GM12878 (cell line): ENCODE data around the gene SAFB. TPM values are rescaled to one million over a fixed set of nuclear protein-coding genes. Genes with fewer than 3 reads are reported as not detected.

ENCODE experiments used
- ATAC-seq: fragments of 200-7000 bp; cut with Tn5 transposase; 3 replicates; pipeline ENCODE4 v1.9.1; 2020; ENCODE audit warnings: mild to moderate bottlenecking, moderate library complexity
- BruUV-seq: library from RNA; stranded (reverse); fragments of 400-500 nt; replicated peaks from 2 replicates; lab custom pipeline; 2021; lab: Mats Ljungman, UMichigan
- CTCF ChIA-PET: fragments of 300-600 bp; sonication (Branson Sonifier 250); formaldehyde crosslinking; extraction: SDS; loops from one replicate; lab custom pipeline; 2021; ENCODE audit warnings: inconsistent platforms; lab: Yijun Ruan, JAX
- POLR2A ChIA-PET: fragments of 350-600 bp; formaldehyde crosslinking; extraction: SDS; loops from one replicate; lab custom pipeline; 2021; ENCODE audit warnings: inconsistent platforms; lab: Charles Lee
- RAD21 ChIA-PET: fragments of 300-600 bp; sonication (Branson Sonifier 250); formaldehyde crosslinking; loops from one replicate; lab custom pipeline; 2023; ENCODE audit warnings: antibody characterized with exemption; ENCODE audit not compliant: unreplicated experiment; lab: Charles Lee
- SMC1A ChIA-PET: fragments of 300-600 bp; sonication (Branson Sonifier 250); formaldehyde crosslinking; loops from one replicate; lab custom pipeline; 2023; ENCODE audit not compliant: unreplicated experiment, uncharacterized antibody; lab: Charles Lee
- DNase-seq: peaks from one replicate; pipeline ENCODE4 v3.0.0-alpha.2; 2011; ENCODE audit warnings: low read depth, low spot score
- FAIRE-seq: peaks from 3 replicates; lab custom pipeline; 2011; peaks lifted over from hg19 to GRCh38; lab: Jason Lieb, UNC
- H2AFZ ChIP-seq: 2 replicates; pipeline ENCODE4 v1.6.0; 2011; ENCODE audit warnings: low read depth, low read length, control low read depth; ENCODE audit not compliant: control insufficient read depth
- H3K27ac ChIP-seq: 2 replicates; pipeline ENCODE4 v1.5.1; 2011; ENCODE audit warnings: control low read depth; ENCODE audit not compliant: control insufficient read depth, insufficient read depth
- H3K27me3 ChIP-seq, 2 experiments: replicated peaks in 1 of 2; 2 replicates each; pipeline versions ENCODE4 v1.6.0 to v1.6.1; 2011; ENCODE audit warnings: low read length in 1 of 2; ENCODE audit not compliant: control insufficient read depth in 2 of 2, insufficient read depth in 2 of 2
- H3K36me3 ChIP-seq, 2 experiments: 2 replicates each; pipeline ENCODE4 v1.5.1; 2011; ENCODE audit warnings: low read length in 1 of 2; ENCODE audit not compliant: control insufficient read depth in 2 of 2, insufficient read depth in 2 of 2
- H3K4me1 ChIP-seq: 2 replicates; pipeline ENCODE4 v1.6.1; 2011; ENCODE audit warnings: mild to moderate bottlenecking, low read length, moderate library complexity, mixed read lengths; ENCODE audit not compliant: control insufficient read depth, insufficient read depth
- H3K4me2 ChIP-seq: 2 replicates; pipeline ENCODE4 v1.6.0; 2011; ENCODE audit warnings: control low read depth; ENCODE audit not compliant: control insufficient read depth, insufficient read depth
- H3K4me3 ChIP-seq: fragments of 200-600 bp; sonication (generic); 2 replicates; pipeline ENCODE4 v1.5.1; 2016
- H3K79me2 ChIP-seq: 2 replicates; pipeline ENCODE4 v1.6.0; 2011; ENCODE audit warnings: low read length; ENCODE audit not compliant: control insufficient read depth, insufficient read depth
- H3K9ac ChIP-seq: 2 replicates; pipeline ENCODE4 v1.8.0; 2011; ENCODE audit warnings: low read length, control low read depth, mixed read lengths; ENCODE audit not compliant: control insufficient read depth, insufficient read depth
- H3K9me3 ChIP-seq: replicated peaks from 3 replicates; pipeline ENCODE4 v1.5.1; 2011; ENCODE audit warnings: mild to moderate bottlenecking, low read length; ENCODE audit not compliant: control insufficient read depth, insufficient read depth
- H4K20me1 ChIP-seq: 2 replicates; pipeline ENCODE4 v1.6.0; 2011; ENCODE audit not compliant: control insufficient read depth, insufficient read depth
- CHD4 ChIP-seq: fragments of 200-600 bp; sonication (generic); IDR thresholded peaks from 2 replicates; pipeline ENCODE4 v1.6.1; 2016; ENCODE audit warnings: mild to moderate bottlenecking
- DPF2 ChIP-seq: fragments of 450-650 bp; IDR thresholded peaks from 2 replicates; pipeline ENCODE4 v1.6.1; 2017; ENCODE audit warnings: mild to moderate bottlenecking
- EZH2 ChIP-seq: IDR thresholded peaks from 2 replicates; pipeline ENCODE4 v1.6.1; 2012; ENCODE audit warnings: low read depth, mild to moderate bottlenecking, control low read depth, inconsistent platforms, low read length, borderline replicate concordance; ENCODE audit not compliant: control insufficient read depth
- GATAD2B ChIP-seq: fragments of 450-650 bp; conservative IDR thresholded peaks from 2 replicates; pipeline ENCODE4 v1.6.1; 2017; ENCODE audit warnings: low read depth, mild to moderate bottlenecking, moderate library complexity
- HDAC2 ChIP-seq: fragments of 200-600 bp; sonication (generic); IDR thresholded peaks from 2 replicates; pipeline ENCODE4 v1.6.1; 2017
- IRF4 ChIP-seq: IDR thresholded peaks from 2 replicates; pipeline ENCODE4 v1.6.1; 2011; ENCODE audit warnings: low read depth, low read length
- JUNB ChIP-seq: IDR thresholded peaks from 2 replicates; pipeline ENCODE4 v1.6.1; 2016; ENCODE audit warnings: antibody characterized with exemption, mild to moderate bottlenecking
- NFIC ChIP-seq: IDR thresholded peaks from 2 replicates; pipeline ENCODE4 v1.6.1; 2012; ENCODE audit warnings: low read depth, mild to moderate bottlenecking, inconsistent platforms, low read length, moderate library complexity
- PAX5 ChIP-seq: IDR thresholded peaks from 2 replicates; pipeline ENCODE4 v1.6.1; 2011; ENCODE audit warnings: low read depth, low read length, borderline replicate concordance
- RBBP5 ChIP-seq: fragments of 200-600 bp; sonication (generic); conservative IDR thresholded peaks from 2 replicates; pipeline ENCODE4 v1.6.1; 2016
- TBL1XR1 ChIP-seq: IDR thresholded peaks from 2 replicates; pipeline ENCODE4 v1.6.1; 2012; ENCODE audit warnings: low read depth, low read length, improper control_type of control experiment
- WGBS: methylation state at CpG from one replicate; pipeline ENCODE4 v1.1.6; 2016; ENCODE audit warnings: low lambda C conversion rate; ENCODE audit not compliant: insufficient replicate concordance, insufficient coverage; ENCODE audit errors: missing lambda C conversion rate; 5-methylcytosine and 5-hydroxymethylcytosine counted together
- in situ Hi-C: fragments of 300-500 bp; cut with MboI; formaldehyde crosslinking; loops from 9 replicates; pipeline ENCODE4 v1.14.3; 2018; ENCODE audit warnings: mixed read lengths
- intact Hi-C: fragments of 100-400 bp; cut with micrococcal nuclease; formaldehyde crosslinking; loops from one replicate; pipeline ENCODE4 v1.14.2; 2022; ENCODE audit not compliant: unreplicated experiment
- polyA plus RNA-seq, 11 experiments: library from polyadenylated mRNA; depleted of rRNA in 4 of 11; unstranded in 6 of 11; stranded (reverse) in 5 of 11; fragments of >200 nt; fragmentation: Nextera tagmentation in 4 of 11; fragmentation: Illumina TruSeq in 1 of 11; extraction: Ambion mirVana in 4 of 11; extraction: Trizol in 1 of 11; gene quantifications; 1 replicate in 1 of 11; 2 replicates in 10 of 11; pipeline versions ENCODE4 v1.2.1 to v1.2.3, GENCODE V29; 2011 to 2016; ENCODE audit warnings: inconsistent platforms in 2 of 11, missing spikeins in 2 of 11, low read depth in 1 of 11
- total RNA-seq, 4 experiments: library from RNA; depleted of rRNA in 3 of 4; stranded (reverse); fragments of >200 nt in 3 of 4; fragmentation: Illumina TruSeq in 1 of 4; extraction: Trizol in 1 of 4; gene quantifications; 2 replicates each; pipeline versions ENCODE4 v1.2.1 to v1.2.3, GENCODE V29; 2013 to 2021
- TF ChIP-seq, protein P1 (sequence below): fragments of 450-650 bp; IDR thresholded peaks from 2 replicates; pipeline ENCODE4 v1.6.1; 2017; ENCODE audit warnings: low read depth, mild to moderate bottlenecking, moderate library complexity
- TF ChIP-seq, protein P2 (sequence below): fragments of 150-350 bp; IDR thresholded peaks from 2 replicates; pipeline ENCODE4 v1.6.1; 2016; ENCODE audit warnings: low read depth, low read length

SAFB gene
- total and polyA plus RNA-seq, 10 of the 15 experiments (the other 5 are each of a cell fraction or from before 2014, with no cell fraction given), result 1.6 to 131 (median 61.2) TPM

DNA sequence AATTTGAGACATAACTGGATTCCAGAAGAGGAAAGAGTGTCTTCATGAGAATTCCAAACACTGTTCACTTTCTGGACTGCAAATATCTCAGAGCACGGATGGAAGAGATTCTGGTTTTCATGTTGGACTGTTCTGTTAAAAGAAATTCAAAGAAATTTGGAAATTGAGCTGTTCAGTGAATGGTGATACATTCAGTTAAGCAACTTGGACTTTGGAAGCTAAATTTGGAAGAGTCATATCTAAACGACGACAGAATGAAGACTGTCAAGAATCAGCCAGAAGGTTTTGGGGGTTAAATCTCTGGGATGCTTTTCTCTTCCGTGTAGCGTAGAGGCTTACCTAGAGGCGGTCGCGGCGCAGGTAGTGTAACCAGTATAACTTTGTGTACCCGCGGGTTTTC is 25.6 kb downstream of the SAFB start:
- 95% methylated on average over 9 of the region's 11 CpGs for WGBS
- H3K27me3 ChIP-seq, result no peaks in the 10 kb centered on the region
- peaks cover 5% of the 10 kb centered on the region; the same call in 1 of the 2 replicates for H4K20me1 ChIP-seq
- ATAC-seq (no peak), DNase-seq (no peak), FAIRE-seq (no peak)
- H3K9ac ChIP-seq, result no peak overlapping the region
- ChIA-PET RAD21 (no interaction called here), CTCF (no interaction called here), POLR2A (interaction anchor here (0.6 kb wide), 1 partner anchor 24 kb away, joined by 5 read pairs; no protein-coding TSS in a partner anchor), SMC1A (no interaction called here)
- H3K4me2 ChIP-seq, result no peak overlapping the region
- intact Hi-C loops, result no loop called here
- peaks cover 1% of the 10 kb centered on the region for H3K79me2 ChIP-seq
- H3K27ac ChIP-seq, result no peak overlapping the region
- TF ChIP-seq GATAD2B, result no peak
- TF ChIP-seq RBBP5, result no peak
- TF ChIP-seq, protein P1, sequence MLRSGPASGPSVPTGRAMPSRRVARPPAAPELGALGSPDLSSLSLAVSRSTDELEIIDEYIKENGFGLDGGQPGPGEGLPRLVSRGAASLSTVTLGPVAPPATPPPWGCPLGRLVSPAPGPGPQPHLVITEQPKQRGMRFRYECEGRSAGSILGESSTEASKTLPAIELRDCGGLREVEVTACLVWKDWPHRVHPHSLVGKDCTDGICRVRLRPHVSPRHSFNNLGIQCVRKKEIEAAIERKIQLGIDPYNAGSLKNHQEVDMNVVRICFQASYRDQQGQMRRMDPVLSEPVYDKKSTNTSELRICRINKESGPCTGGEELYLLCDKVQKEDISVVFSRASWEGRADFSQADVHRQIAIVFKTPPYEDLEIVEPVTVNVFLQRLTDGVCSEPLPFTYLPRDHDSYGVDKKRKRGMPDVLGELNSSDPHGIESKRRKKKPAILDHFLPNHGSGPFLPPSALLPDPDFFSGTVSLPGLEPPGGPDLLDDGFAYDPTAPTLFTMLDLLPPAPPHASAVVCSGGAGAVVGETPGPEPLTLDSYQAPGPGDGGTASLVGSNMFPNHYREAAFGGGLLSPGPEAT, result no peak
- TF ChIP-seq, protein P2, sequence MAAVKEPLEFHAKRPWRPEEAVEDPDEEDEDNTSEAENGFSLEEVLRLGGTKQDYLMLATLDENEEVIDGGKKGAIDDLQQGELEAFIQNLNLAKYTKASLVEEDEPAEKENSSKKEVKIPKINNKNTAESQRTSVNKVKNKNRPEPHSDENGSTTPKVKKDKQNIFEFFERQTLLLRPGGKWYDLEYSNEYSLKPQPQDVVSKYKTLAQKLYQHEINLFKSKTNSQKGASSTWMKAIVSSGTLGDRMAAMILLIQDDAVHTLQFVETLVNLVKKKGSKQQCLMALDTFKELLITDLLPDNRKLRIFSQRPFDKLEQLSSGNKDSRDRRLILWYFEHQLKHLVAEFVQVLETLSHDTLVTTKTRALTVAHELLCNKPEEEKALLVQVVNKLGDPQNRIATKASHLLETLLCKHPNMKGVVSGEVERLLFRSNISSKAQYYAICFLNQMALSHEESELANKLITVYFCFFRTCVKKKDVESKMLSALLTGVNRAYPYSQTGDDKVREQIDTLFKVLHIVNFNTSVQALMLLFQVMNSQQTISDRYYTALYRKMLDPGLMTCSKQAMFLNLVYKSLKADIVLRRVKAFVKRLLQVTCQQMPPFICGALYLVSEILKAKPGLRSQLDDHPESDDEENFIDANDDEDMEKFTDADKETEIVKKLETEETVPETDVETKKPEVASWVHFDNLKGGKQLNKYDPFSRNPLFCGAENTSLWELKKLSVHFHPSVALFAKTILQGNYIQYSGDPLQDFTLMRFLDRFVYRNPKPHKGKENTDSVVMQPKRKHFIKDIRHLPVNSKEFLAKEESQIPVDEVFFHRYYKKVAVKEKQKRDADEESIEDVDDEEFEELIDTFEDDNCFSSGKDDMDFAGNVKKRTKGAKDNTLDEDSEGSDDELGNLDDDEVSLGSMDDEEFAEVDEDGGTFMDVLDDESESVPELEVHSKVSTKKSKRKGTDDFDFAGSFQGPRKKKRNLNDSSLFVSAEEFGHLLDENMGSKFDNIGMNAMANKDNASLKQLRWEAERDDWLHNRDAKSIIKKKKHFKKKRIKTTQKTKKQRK, result no peak
- no peak for TF ChIP-seq JUNB
- TF ChIP-seq DPF2, result no peak
- TF ChIP-seq EZH2, result no peak
- TF ChIP-seq PAX5, result no peak
- TF ChIP-seq TBL1XR1, result no peak
- no peak for TF ChIP-seq CHD4
- no peak for TF ChIP-seq NFIC
- no peak for TF ChIP-seq HDAC2
- TF ChIP-seq IRF4, result no peak
- H3K9me3 ChIP-seq, result no peaks in the 10 kb centered on the region
- no peak overlapping the region for H3K4me3 ChIP-seq
- peaks cover 50 to 64% of the 10 kb centered on the region in 2 experiments for H3K36me3 ChIP-seq
- in situ Hi-C loops, result no loop called here
- no peaks in the 10 kb centered on the region for H3K4me1 ChIP-seq
- BruUV-seq, result no TSS peak
- no peak overlapping the region for H2AFZ ChIP-seq
